Activated CD4-positive, CD25-positive, alpha-beta regulatory T cell (primary cell): ENCODE data around the gene KRT36.

Source experiments
- DNase-seq, 4 experiments: peaks; one replicate each; lab custom pipeline; 2025; lab: John Stamatoyannopoulos, UW

KRT36 gene

DNA sequence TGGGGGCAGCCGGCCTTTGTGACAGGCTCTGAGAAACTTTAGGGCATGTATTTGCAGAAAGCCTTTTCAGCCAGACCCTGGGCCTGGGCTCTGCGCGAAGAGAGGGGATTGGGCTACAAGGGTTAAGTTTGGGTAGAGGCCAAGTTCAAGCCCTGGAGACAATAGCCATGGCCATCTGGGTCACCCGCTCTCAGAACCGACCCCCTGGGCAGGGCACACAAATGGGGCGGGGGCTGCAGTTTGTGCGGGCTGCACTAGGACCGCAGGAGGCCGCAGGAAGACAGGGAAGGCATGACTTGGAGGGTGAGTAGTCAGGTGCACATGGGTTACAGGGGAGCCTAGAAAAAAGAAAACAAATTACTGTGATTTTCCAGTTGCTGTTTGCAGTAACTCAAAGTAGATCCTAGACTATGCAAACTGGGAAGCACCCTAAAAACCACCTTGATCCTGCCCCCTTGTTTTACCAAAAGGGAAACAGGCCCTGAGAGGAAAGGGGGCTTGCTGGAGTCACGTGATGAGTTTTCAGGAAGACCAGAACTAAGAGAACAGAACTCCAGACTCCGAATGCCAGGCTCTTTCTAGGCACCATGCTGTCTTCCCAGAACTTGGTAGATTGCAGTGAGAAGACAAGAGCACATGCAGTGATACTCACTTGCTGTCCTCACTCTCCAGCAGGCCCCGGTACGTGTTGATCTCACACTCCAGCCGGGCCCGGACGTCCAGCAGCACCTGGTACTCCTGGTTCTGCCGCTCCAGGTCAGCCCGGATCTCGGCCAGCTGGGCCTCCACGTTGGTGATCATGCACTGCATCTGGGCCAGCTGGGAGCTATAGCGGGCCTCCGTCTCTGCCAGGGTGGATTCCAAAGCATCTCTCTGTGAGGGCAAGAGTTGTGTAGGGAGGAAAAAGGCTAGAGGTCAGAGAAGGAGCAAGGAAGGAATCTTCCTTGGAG, 12.6 kb downstream of the KRT36 start:
- DNase-seq, result no peak

DNA sequence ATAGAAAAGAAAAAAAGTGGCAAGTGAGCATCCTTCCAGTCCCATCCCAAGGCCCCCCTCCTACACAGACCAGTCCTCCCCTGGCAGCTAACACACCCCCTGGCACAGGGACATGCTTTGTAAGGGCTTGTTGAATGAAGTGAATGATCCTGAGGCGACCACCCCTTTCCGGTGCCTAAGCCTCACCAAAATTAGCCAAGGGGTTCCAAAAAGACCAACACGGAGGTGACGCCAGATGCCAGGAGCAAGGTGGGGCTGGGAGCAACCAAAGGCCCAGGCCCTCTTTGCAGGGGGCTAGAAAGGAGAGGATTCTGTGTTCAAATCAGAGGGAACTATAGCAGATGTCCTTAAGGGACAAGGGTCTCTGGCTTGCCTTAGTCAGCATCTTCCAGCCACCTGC, 14.3 kb downstream of the KRT36 start:
- no peak for DNase-seq

GRCh38 chr17:41474863-41475262, 14.8 kb downstream of the KRT36 start:
- no peak for DNase-seq

GRCh38 chr17:41468346-41468745, 21.4 kb downstream of the KRT36 start:
- no peak for DNase-seq

GRCh38 chr17:41467561-41467960, 22.1 kb downstream of the KRT36 start:
- DNase-seq, result no peak

- no peak for DNase-seq
Measured at GRCh38 chr17:41466988-41467387, 22.7 kb downstream of the KRT36 start, which contains the start of gene KRT32. Gene KRT32, minus strand, starts transcription at chr17:41467386. Its CDS starts 61 bp downstream, at chr17:41467325.

GRCh38 chr17:41464682-41465081, 25.0 kb downstream of the KRT36 start:
- no peak for DNase-seq

DNA sequence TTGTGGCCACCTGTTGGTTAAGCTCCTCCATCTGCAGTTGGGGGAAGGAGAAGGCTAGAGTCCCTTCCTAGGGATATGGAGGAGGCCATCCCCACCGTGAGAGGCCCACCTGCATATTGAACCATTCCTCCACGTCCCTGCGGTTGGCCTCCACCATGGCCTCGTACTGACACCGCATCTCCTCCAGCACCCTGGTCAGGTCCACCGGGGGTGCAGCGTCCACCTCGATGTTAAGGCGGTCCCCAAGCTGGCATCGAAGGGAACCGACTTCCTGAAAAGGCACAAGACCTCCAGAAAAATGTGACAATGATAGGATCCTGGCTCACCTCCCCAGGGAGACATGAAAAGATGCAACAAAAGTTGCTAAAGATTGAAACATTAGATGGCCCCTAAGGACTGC, 25.5 kb downstream of the KRT36 start:
- DNase-seq, result no peak

DNA sequence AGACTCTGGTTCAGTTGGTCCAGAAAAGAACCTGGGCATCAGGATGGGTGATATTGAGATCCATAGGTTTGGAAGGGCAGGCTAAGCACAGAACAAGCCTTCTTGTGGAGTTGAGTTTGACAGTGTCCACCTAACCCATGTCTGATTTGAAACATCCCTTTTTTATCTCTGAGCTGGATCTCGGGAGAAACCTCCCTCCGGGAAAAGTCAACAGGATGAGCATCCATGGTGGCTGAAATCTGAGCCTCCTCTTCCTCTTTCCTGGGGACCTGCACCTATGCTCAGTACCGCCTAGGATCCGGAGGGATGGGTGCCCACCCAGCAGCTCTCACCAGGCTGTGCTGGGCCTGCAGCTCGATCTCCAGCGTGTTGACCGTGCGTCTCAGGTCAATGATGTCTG, 26.0 kb downstream of the KRT36 start:
- DNase-seq, result no peak

DNA sequence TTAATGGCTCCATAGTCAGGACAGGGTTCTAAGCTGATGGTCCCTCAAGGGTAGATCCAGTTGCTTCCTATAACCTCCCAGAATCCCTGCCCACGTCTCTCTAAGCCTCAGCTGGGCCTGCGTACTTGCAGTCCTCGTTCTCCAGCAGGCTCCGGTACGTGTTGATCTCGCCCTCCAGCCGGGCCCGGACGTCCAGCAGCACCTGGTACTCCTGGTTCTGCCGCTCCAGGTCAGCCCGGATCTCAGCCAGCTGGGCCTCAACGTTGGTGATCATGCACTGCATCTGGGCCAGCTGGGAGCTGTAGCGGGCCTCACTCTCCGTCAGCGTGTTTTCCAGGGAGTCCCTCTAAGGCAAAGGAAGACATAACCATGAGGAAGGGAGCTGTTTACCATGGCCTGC, 27.0 kb downstream of the KRT36 start:
- no peak for DNase-seq

- DNase-seq, result no peak
Measured at GRCh38 chr17:41457676-41458075, 32.0 kb downstream of the KRT36 start.

- no peak for DNase-seq
Measured at GRCh38 chr17:41456204-41456603, 33.5 kb downstream of the KRT36 start.

DNA sequence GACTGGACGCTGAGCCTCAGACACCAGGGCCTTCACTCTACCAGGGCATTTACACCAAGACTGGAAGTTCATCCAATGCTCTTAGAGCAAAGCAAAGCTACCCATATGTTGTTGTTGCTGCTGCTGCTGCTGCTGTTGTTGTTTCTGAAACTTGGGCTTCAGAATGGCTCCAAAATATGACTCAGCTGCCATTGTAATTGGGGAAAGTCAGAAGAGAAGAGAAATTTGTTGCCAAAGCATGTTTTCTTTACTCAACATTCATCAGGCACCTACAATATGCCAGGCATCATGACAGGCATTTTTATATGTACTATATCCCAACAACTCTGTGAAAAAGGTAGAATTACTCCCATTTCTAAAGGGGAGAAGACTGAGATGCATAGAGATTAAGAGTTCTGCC, 34.5 kb downstream of the KRT36 start:
- no peak for DNase-seq

DNA sequence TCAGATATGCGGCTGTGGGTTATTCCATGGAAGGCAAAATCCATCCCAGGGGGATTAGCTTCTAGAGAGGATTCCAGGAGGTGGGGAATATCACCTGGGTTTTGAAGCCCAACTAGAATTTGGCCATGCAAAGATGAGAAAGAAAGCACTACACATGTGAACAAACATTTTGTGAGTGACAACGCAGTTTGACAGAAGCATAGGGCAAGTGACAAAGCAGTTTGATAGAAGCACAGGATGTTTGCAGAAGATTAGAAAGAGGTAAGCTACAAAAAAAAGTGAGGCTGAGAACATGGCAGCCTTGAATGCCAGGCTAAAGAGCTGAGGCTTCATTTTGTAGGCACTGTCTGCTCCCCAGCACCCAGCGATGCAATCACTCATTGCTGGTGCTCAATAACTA, 36.6 kb downstream of the KRT36 start:
- DNase-seq, result no peak

DNA sequence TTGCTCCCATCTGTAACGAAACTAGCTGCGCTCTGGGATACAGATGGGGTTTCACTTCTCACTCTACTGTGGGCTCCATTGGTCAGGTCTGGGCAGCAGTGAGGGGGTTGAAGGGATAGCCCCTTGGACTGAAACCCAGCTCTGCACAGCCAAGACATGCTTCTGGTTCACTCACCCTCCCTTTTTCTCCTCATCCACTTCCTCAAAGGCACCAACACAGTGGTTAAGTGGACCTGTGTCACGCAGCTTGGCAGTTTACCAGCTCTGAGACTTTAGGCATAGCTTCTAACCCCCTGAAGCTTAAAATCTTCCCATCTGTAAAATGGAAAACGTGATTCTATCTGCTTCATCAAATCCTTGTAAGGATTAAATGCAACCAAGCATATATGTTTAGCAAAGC, 37.4 kb downstream of the KRT36 start:
- DNase-seq, result no peak

GRCh38 chr17:41451154-41451728, 38.5 kb downstream of the KRT36 start:
- no peak for DNase-seq

- no peak for DNase-seq
Measured at GRCh38 chr17:41449008-41449407, 40.7 kb downstream of the KRT36 start.

DNA sequence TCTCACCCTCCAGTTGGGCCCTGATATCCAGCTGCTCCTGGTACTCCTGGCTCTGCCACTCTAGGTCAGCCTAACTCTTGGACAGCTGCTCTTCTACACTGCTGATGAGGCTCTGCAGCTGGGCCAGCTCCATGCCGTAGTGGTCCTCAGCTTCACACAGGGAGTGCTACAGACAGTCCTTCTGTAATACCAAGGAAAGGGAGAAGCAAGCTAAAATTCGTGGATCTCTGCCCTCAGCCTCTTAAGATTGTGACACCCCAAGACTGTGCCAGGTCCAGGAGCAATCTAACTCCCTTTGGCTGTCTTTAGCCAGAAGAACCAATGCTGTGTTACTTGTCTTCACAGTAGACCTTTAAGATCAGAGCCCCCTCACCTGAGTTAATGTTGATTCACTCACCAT, 41.2 kb downstream of the KRT36 start:
- no peak for DNase-seq

GRCh38 chr17:41446806-41447205, 42.9 kb downstream of the KRT36 start:
- no peak for DNase-seq

DNA sequence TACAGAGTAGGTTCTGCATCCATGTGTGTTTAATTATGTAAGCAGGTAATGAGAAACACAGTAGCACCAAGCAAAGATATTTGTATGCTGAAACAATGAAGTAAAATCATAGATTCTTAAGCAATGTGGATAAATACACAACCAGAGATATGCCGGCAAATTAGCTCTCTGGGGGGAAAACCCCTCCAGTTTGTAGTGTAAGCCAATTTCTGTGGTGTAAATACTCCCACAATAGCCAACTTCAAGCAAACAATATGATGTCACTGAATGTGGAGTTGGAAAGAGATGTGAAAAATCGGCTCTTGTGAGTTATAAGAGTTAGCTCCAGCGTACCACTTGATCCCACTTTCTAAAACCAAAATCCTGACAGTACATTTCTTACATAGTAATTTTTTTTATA, 45.1 kb downstream of the KRT36 start:
- DNase-seq, result no peak

GRCh38 chr17:41444186-41444585, 45.5 kb downstream of the KRT36 start:
- DNase-seq, result no peak

DNA sequence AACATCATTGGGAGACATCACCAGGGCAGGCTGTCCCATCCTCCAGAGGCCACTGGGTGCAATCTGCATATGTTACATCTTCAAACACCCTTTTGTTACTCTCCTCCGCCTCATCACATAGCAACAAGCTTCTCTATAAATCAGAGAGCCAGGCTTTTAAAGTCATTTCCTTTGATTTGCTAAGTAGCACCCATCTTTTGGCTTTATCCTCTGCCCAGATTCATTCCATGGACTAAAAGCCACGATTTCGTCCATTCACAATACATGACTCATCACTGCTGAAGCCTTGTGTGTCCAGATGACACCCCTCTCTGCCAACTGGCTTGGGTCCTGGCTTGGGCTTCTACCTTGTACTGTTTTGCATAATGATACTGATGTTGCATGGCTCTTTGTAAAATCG, 47.0 kb downstream of the KRT36 start:
- no peak for DNase-seq

- DNase-seq, result no peak
Measured at GRCh38 chr17:41440531-41441033, 49.1 kb downstream of the KRT36 start, which contains the start of gene KRT38. Gene KRT38, minus strand, starts transcription at chr17:41440983. Its CDS starts 62 bp downstream, at chr17:41440921.
